Activated CD4-positive, CD25-positive, alpha-beta regulatory T cell (primary cell): ENCODE results near the gene SLC25A26.
"Not testable (repeated sequence)": the region's sequence is repeated elsewhere in the genome, so short reads cannot be mapped to it uniquely, and the experiment has no call there.

Source experiments
- DNase-seq, 4 experiments: peaks; one replicate each; lab custom pipeline; 2025; lab: John Stamatoyannopoulos, UW

Gene SLC25A26

DNA sequence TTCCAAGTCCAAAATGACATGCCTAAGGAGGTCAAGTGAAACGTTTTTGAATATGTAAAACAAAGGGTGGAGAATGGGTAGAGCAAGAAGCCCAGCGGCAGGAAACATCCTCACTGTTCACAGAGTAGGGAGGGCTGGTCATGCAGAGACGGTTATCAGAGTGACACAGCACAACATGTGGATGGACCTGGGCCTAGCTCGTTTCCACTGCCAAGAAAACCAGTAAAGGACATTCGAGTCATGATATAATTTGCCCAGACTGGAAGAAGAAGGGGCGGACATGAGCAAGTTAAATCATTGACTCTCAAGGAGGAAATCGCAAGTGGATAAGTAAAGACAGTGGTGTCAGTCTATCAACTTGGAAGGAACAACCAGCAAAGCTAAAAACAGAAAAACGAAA is 190.7 kb downstream of the SLC25A26 start:
- no peak for DNase-seq

DNA sequence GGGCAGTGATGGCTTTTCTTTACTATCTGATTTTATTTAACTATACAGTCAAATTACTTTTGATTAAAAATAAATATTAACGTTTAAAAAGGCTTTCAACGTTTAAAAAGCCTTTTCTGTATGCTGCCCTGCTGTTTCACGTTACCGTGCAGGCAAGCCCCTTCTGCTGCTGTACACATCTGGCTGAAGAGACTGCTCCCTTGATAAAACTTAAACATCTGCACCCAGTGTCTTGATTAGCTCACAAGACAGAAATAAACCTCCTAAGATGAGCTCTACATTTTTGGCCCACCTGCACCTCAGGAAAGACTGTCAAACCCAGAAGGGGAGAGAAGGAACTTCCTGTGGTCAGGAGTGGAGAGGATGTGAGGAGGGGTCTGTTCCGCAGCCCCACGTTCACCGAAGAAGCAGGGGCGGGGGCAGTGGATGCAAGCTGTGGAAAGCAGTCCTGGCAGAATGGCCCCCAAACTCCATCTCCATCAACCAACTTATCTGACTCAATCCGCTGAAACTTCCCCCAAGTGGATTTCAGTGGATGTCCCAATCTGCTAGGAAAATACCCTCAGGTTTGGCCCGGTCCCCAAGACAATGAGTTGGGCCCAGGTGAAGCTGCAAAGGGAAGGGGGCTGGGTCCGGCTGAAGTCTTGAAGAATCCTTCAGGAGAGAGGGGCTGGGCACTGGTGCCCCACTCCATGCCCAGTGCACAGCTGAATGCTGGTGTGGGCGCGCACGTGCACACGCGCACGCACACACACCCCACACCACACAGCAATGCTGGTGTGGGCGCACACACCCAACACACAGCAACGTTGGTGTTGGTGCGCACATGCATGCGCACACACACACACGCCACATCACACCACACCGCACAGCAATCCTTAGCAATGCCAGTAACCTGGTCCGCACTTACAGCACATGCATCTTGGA is 191.4 kb downstream of the SLC25A26 start:
- DNase-seq = no peak

DNA sequence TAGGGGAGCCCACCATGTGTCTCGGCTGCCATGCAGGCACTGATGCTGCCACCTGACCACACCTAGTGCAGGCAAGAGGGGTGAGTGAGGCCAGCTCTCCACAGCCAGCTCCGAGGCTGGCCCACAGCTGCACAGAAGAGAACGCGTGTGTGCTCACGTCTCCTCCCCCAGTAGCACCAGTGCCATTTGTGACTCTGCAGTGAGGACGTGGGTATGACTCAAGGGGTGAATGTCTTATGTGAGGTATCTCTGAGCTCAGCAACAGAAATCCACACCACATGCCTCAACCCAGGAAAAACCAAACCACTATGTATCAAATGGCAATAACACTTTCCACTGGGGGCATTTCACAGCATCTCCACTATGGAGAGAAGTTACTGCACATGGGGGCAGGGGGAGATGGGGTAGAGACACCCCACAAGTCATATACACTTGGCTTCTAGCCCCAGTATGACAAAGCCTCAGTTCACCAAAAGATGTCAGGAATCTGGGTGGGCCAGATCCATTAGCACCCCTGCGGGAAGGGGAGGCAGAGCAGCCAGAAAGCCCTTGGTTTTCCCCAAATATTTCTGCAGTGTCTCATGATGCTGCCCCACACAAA is 192.4 kb downstream of the SLC25A26 start:
- no peak for DNase-seq

DNA sequence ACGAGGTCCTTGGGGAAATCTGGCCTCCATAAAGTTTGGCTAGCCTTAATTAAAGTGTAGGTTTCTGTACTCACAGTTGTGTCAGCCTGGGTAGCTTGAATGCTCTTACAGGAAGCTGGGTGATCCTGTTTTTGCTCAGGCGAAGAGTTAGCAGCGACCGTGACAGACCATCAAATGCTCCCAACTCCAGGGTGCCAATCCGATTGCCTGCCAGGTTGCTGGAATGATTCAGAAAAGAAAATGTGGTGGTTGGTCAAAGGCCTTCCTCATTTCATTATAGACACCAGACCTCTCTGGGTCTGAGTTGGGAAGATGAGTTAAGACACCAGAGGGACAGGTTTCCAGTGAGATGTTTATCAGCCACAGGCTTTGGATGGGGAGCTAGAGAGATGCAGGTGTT is 194.0 kb downstream of the SLC25A26 start:
- DNase-seq = no peak

DNA sequence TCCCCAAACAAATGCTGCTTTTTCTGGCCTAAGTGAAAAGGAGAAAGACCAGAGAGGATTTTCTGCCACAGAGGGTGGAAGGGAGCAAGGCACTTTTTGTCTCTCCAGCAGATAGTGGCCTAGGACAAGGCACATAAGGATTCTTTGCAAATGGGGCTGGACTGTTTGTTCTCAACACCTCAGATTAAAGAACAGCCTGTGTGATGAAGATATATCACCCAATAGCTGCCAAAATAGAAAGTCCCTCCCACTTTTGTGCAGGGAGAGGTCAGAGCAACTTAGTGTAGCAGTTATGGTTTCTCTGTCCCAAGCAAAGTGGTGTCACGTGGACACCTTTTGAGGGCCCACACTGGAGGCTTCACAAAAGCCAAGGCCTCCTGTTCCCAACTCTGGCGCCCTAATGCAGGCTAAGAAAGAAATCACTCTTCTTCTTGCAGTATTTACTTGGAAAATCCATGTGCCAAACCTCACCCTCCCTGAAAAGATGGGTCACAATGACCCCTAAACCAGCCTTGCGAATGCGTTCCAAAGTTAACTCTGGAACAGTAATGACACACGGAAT is 195.1 kb downstream of the SLC25A26 start:
- no peak for DNase-seq

DNA sequence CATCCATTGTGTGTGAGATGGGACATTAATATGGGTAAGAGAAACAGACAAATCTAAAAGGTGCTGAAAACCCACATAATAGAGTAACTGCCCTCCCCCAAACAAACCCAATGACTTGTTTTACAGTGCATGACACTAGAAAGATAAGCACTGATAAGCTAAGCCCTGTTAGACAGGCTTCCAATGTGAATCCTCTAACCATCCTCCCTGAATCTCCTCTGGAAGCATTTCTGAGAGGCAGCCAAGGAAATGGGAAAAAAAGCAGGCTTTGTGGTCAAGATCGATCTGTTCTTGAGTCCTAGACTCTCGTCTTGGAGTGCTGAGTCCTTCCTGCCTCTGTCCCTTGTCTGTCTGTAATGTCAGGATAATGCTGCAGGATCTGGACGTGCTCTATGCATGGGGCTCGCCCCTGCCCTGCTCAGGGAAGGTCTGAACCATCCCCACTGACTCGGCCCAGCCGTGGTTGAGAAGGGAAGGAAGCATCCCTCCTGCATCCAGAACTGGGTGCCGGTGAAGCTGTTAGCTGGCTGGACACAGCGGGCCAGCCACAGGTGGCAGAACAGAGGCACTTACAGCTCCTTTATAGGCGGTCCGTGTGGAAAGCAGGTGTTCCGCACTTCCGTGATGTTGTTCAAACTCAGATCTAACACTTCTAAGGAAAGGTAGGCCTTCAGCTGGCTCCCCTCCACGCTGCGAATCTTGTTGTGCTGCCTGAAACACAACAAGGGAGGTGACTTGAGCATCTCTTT is 195.9 kb downstream of the SLC25A26 start:
- no peak for DNase-seq

DNA sequence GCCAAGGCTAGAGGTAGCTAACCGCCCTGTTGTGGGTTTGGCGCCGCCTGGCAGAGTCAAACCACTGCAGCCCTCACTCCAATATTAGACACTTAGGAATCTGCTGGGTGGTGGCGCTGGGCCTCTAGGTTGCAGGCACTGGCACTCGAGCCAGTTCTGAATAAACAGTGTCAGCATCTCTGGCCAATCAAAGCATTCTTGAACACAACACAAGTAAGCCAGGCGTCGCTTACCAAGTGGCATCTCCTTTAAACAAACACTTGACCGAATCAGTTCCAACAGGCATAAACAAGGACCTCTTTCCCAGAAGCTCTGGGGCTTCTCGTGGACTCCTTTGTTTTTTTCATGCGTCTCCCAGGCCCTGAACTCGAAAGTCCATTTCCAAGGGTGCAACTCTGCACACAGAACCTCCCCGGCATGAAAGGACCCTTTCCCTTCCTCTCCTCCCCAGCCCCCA is 197.7 kb downstream of the SLC25A26 start:
- no peak for DNase-seq

DNA sequence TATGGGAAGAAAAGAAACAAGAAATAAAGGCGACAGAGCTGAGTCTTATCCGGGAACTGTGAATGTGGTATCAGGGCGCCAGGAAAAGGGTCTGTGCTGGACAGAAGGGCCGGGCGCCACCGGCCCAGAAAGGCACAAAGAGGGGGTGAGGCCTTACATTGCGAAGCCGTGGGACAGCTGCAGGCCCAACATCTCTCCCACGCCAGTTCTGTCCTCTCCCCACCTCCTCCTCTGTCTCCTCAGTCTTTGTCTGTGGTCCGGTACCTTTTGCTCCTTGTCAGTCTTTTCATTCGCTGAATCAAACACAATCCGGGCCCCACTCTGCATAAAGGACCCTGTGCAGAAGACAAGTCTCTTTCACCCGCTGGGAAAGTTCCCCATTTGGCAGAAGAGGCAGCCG is 198.2 kb downstream of the SLC25A26 start:
- no peak for DNase-seq

DNA sequence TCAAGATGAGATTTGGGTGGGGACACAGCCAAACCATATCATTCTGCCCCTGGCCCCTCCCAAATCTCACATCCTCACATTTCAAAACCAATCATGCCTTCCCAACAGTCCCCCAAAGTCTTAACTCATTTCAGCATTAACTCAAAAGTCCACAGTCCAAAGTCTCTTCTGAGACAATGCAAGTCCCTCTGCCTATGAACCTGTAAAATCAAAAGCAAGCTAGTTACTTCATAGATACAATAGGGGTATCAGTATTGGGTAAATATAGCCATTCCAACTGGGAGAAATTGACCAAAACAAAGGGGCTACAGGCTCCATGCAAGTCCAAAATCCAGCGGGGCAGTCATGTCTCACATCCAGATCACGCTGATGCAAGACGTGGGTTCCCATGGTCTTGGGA is 200.3 kb downstream of the SLC25A26 start:
- DNase-seq = not testable (repeated sequence)

DNA sequence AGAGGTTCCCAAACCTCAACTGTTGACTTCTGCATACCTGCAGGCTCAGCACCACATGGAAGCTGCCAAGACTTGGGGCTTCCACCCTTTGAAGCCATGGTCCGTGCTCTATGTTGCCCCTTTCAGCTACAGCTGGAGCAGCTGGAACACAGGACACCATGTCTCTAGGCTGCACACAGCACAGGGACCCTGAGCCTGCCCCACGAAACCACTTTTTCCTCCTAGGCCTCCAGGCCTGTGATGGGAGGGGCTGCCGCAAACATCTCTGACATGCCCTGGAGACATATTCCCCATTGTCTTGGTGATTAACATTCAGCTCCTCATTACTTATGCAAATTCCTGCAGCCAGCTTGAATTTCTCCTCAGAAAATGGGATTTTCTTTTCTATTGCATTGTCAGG is 201.1 kb downstream of the SLC25A26 start:
- not testable (repeated sequence) for DNase-seq

DNA sequence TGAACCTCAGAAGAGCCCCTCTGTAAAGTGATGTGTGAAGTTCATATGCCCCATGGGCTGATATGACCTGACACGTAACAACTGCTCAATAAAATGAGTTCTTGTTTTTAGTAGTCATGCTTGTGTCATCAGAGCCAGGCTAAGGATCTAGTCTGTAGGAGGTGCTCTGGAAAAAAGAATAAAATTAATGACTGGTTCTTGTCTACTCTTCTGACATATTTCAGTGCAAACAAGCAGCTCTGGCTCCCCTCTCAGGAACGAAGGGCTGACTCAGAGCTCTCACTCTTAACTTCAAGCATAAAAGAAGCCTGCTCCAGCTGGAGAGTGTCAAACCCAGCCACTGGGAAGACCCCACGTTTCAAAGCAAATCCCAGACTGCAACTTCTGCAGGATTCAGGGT is 203.0 kb downstream of the SLC25A26 start:
- no peak for DNase-seq

DNA sequence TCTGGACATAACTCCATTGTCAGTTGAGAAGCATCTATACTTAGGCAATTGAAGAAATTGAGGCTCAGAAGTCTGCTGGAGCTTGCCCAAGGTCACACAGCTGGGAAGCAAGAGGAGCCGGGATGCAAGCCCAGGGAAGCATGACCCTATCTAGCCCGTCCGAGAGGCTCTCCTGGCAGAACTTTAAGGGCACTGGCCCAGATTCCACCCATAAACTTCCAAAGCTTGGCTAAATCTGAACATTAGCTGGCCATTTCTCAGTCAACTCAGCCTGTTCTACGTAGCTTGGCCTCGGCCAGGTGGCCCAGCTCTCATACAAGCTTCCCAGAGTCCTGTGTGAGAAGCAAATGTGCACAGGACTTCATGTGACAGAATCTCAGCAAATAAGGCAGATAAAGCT is 204.2 kb downstream of the SLC25A26 start:
- DNase-seq = no peak

DNA sequence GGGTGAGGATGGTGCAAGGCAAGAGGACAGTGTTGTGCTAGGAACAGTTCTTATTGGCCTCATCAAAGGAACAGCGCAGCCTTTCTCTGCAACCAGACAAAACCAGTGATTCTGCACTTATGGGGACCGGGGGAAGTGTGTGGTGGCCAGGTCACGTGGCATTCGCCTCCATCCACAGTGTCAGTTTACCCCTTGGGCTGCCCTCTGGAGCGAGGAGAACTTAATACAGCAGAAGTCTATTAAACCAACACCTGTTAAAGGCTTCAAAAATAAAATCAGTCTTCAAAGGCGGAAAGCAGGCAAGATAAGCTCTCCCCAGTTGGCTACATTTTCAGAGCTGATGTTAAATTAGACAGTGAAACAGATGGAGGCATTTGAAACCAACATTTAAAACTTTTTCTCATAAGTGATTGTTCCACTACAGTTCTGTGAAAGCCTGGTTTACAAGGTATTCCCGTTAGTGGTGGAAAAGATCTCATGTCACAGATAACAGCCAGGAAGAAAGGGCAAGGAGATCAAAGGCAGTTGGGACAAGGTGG is 204.8 kb downstream of the SLC25A26 start:
- no peak for DNase-seq

DNA sequence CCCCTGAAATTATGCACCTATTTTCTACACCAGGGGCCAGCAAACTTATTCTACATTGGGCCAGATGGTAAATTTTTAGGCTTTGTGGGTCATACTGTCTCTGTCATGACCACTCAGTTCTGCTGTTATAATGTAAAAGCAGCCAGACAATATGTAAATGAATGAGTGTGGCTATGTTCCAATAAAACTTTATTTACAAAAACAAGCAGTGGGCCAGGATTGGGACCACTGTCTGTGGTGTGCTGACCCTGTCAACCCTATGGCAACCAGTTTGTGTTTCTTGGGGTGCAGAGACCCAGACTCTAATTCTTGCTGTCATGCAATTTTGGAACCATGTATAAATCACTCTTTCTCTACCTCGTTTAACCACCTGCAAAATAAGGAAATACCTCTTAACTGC is 205.3 kb downstream of the SLC25A26 start:
- DNase-seq = no peak

DNA sequence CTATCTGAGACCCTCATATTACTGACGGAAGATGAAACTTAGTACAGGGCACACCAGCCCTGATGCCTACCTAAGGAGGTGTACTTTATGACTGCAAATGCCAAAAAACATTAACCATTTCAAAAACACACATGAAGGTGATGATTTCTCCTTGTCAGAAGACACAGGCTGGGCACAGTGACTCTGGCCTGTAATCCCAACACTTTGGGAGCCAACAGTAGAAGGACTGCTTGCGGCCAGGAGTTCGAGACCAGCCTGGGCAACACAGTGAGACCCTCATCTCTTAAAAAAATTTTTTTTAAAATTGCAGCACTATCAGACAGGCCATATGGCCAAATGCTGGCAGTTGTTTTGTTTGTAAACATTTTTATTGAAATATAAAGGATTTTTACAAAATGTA is 206.6 kb downstream of the SLC25A26 start:
- no peak for DNase-seq

DNA sequence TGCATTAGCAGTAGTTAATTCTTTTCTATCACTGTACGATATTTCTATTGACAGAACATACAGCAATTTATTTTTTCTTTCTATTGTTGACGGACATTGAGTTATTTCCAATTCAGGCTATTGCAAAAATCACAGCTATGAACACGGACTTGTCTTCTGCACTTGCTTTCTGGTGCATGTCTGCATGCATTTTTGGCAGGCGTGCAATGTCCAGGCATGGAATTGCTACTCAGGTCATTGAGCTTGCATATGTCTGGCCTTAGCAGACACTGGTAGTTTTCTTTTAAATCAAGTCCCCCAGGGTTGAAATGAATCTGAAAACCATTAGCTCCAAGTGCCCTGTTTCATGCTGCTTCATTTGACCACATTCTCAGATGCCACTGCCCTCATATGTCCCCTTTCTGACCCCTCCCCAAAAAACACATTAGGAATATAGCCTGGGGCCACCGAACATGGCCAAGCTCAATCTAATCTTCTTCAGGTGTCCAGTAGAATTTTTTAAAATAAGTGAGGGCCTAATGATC is 207.2 kb downstream of the SLC25A26 start:
- DNase-seq = no peak
